Ovary (tissue), 9 donors: ENCODE measurements around the gene RTN1. TPM values are rescaled to one million over a fixed set of nuclear protein-coding genes. Genes with fewer than 3 reads are reported as not detected.

ENCODE experiments used
- DNase-seq, 5 donors: peaks; one replicate each; pipeline ENCODE4 v3.0.0-alpha.2; 2019 to 2020
- H3K27ac ChIP-seq, 2 donors: fragments of 200-600 bp; one replicate each; pipeline versions ENCODE4 v1.5.1 to v1.8.0; 2019 to 2022
- H3K27me3 ChIP-seq: fragments of 200-600 bp; one replicate; pipeline ENCODE4 v1.8.0; 2022
- H3K36me3 ChIP-seq: fragments of 200-600 bp; sonication (generic); one replicate; pipeline ENCODE4 v1.5.1; 2019
- H3K4me1 ChIP-seq: one replicate; pipeline ENCODE4 v1.8.1; 2013; ENCODE audit warnings: mild to moderate bottlenecking, moderate library complexity; ENCODE audit not compliant: insufficient read depth
- H3K4me3 ChIP-seq: fragments of 200-600 bp; sonication (generic); one replicate; pipeline ENCODE4 v1.5.1; 2017
- H3K9me3 ChIP-seq, 2 donors: fragments of 200-600 bp in 1 of 2; sonication (generic) in 1 of 2; one replicate each; pipeline versions ENCODE4 v1.5.1 to v1.8.1; 2013 to 2019; ENCODE audit warnings: mild to moderate bottlenecking in 1 of 2, moderate library complexity in 1 of 2
- EP300 ChIP-seq: sonication (generic); formaldehyde crosslinking; IDR thresholded peaks from one replicate; pipeline ENCODE4 v1.6.1; 2017; ENCODE audit warnings: antibody characterized with exemption
- POLR2A ChIP-seq: fragments of 450-650 bp; IDR thresholded peaks from one replicate; pipeline ENCODE4 v1.6.1; 2017; ENCODE audit warnings: antibody characterized with exemption, mild to moderate bottlenecking, moderate library complexity
- WGBS, 3 donors: extraction: QIAGEN DNeasy Blood & Tissue Kit in 1 of 3; methylation state at CpG; one replicate each; pipeline versions ENCODE4 v1.1.5 to v1.1.7; 2013 to 2017; 5-methylcytosine and 5-hydroxymethylcytosine counted together
- intact Hi-C, 4 donors: fragments of 100-400 bp; cut with DNase I; formaldehyde crosslinking; loops; one replicate each; pipeline versions ENCODE4 v1.11.0 to v1.15.1; 2022 to 2023
- polyA plus RNA-seq, 2 donors: library from polyadenylated mRNA; stranded (reverse); fragments of 200-250 nt in 1 of 2; fragments of 350-450 nt in 1 of 2; fragmentation: Illumina TruSeq in 1 of 2; extraction: RNeasy Lipid Tissue Mini Kit (QIAGEN cat#74804) in 1 of 2; gene quantifications; one replicate each; pipeline ENCODE4 v1.2.3, GENCODE V29; 2013 to 2014
- total RNA-seq, 7 donors: library from RNA; depleted of rRNA in 2 of 7; stranded (reverse); fragments of >200 nt in 2 of 7; fragmentation: NEBNext Ultra II Directional in 3 of 7; extraction: Animal tissue kit (Norgen Biotek cat#: 25700) in 3 of 7; gene quantifications; one replicate each; pipeline versions ENCODE4 v1.1.0 to v1.2.4, GENCODE V29; 2016 to 2023
- TF ChIP-seq, protein P1 (sequence below), 3 donors: fragments of 450-650 bp in 2 of 3; fragments of 200-600 bp in 1 of 3; IDR thresholded peaks; one replicate each; pipeline versions ENCODE4 v1.5.1 to v1.8.0; 2016 to 2022; ENCODE audit warnings: antibody characterized with exemption in 3 of 3, mild to moderate bottlenecking in 1 of 3
- donor health status: DM: no; HTN: no; CAD: no; lungs with moderate emphysema.
- donor health status: DM: no; HTN: no; CAD: no.
- donor health status: Bipolar disorder and iron deficiency.
- donor health status: DM: yes; HTN: yes; CAD: no.
- donor health status: DM: no; HTN: no; CAD: no.
- donor health status: DM: yes; HTN: yes; CAD: no.

RTN1 gene
- total and polyA plus RNA-seq, 9 donors = 0.51 to 10.2 (median 1.00) TPM

DNA sequence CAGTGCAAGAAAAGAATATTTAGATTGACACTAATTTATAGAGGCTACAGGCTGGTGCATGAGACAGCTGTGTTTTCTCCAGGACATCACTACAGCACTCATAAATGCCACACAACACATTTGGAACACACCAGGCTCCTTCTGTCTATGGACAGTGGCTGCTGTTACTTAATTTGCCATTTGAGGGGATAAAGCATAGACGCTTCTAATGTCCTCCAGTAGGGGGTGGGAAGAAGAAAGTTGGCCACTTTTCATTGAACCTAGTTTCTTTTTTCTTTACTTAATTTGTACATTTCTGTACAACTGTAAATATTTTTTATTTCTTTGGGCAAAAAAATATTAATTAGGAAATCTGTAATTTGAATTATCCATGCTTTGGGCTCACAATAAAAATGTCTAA is 12.4 kb upstream of the RTN1 start:
- no peak for DNase-seq
- Histone ChIP-seq H3K27me3 (no peaks in the 10 kb centered on the region), H3K9me3 (no peaks in the 10 kb centered on the region), H3K36me3 (no peaks in the 10 kb centered on the region), H3K27ac (no peak overlapping the region), H3K4me1 (no peaks in the 10 kb centered on the region), H3K4me3 (no peak overlapping the region)
- 11 to 36% (median 21%) methylated on average over 1 of the region's 1 CpG for WGBS, 3 donors
- TF ChIP-seq EP300 (no peak), POLR2A (no peak)
- TF ChIP-seq, protein P1, sequence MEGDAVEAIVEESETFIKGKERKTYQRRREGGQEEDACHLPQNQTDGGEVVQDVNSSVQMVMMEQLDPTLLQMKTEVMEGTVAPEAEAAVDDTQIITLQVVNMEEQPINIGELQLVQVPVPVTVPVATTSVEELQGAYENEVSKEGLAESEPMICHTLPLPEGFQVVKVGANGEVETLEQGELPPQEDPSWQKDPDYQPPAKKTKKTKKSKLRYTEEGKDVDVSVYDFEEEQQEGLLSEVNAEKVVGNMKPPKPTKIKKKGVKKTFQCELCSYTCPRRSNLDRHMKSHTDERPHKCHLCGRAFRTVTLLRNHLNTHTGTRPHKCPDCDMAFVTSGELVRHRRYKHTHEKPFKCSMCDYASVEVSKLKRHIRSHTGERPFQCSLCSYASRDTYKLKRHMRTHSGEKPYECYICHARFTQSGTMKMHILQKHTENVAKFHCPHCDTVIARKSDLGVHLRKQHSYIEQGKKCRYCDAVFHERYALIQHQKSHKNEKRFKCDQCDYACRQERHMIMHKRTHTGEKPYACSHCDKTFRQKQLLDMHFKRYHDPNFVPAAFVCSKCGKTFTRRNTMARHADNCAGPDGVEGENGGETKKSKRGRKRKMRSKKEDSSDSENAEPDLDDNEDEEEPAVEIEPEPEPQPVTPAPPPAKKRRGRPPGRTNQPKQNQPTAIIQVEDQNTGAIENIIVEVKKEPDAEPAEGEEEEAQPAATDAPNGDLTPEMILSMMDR (IDR thresholded peaks at IDR 0.05) = no peak
- intact Hi-C loops = no loop called here

DNA sequence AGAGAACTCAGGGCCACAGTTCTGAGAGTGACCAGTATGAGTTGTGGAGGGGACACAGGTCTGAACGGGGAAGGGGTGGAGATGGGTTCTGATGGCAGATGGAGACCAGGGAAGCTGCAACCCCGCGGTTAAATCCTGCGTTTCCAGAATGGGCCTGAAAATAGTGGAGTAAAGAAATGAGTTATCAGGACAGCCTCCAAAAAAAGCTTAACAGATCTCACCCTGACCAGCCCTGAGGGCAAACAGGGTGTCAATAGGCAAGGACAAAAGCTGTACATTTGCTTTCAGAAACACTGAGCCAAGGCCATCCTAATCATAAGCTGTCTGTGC is 555 bp upstream of the RTN1 start:
- intact Hi-C loops = no loop called here
- H3K4me3 ChIP-seq = no peak overlapping the region
- no peak for TF ChIP-seq EP300
- no peak for TF ChIP-seq POLR2A
- TF ChIP-seq, protein P1 (IDR thresholded peaks at IDR 0.05) = no peak
- no peak overlapping the region for H3K27ac ChIP-seq
- H3K36me3 ChIP-seq = no peaks in the 10 kb centered on the region
- WGBS, 3 donors = 1 to 3% (median 1%) methylated on average over 4 of the region's 4 CpGs
- peaks cover 2% of the 10 kb centered on the region for H3K4me1 ChIP-seq
- no peaks in the 10 kb centered on the region for H3K27me3 ChIP-seq
- DNase-seq = no peak
- H3K9me3 ChIP-seq = no peaks in the 10 kb centered on the region

DNA sequence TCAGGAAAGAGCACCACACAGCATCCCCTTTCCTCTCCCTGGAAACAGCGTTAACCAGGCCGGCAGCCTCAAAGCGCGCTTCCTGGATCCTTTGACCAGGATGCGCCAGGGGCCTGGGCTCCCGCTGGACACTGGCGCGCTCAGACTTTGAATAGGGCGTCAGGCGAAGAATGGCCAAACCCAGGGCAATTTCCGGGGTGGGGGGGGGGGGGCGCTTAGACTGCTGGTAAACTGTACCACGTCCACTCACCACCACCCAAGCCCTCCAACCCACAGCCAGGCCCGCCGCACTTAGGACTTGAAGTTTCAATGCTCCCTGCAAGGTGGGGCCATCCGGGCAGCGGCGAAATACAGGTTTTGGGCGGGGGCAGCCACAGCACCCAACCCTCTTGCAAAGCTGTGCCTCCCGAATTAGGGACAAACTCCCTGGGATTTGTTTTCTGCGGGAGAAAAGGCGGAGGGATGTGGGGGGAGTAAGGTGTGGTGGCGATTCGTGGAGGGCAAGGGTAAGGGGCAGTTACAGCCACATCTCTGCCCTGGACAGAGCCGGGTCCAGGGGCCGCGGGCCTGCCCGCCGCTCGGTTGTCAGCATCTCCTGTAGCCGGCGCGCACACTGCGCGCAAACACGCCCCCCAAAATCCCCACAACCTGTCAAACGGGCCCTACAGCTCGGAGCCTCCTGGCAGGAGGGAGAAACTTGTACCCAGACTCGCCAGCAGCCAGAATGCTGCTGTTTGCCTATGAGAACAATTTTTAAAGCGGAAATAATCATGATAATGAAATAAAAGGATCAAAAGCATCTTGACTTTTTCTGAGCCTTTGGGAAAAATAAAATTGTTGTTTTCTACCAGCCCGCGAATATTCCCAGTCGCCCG is 958 bp downstream of the RTN1 start:
- H3K4me3 ChIP-seq = no peak overlapping the region
- no peak overlapping the region for H3K27ac ChIP-seq
- peaks cover 2% of the 10 kb centered on the region for H3K4me1 ChIP-seq
- no peak for DNase-seq
- H3K9me3 ChIP-seq = no peaks in the 10 kb centered on the region
- intact Hi-C loops = no loop called here
- WGBS, 3 donors = 2 to 4% (median 2%) methylated on average over 40 to 44 of the region's 44 CpGs
- no peaks in the 10 kb centered on the region for H3K27me3 ChIP-seq
- TF ChIP-seq, protein P1 (IDR thresholded peaks at IDR 0.05) = no peak
- TF ChIP-seq POLR2A (no peak), EP300 (no peak)
- H3K36me3 ChIP-seq = no peaks in the 10 kb centered on the region

DNA sequence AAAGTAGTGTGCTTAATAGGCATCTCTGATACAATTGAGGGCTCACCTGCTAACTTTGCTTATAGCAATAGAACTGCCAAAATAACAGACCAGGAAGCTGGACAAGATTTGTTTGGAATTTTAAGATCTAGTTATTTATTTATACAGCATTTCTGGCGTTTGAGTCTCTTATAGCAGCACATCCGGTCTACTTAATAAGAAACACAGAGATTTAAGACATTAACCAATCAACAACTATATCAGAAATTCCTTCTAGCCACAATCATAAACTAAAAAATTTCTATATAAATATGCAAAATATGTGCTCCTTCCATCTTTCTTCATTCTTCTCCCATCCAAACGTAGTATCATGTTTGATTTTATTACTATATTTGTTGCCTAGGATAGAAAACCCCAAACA is 2.6 kb downstream of the RTN1 start:
- no peak for DNase-seq
- H3K36me3 ChIP-seq = no peaks in the 10 kb centered on the region
- H3K9me3 ChIP-seq = no peaks in the 10 kb centered on the region
- intact Hi-C loops = no loop called here
- H3K27ac ChIP-seq = no peak overlapping the region
- TF ChIP-seq, protein P1 (IDR thresholded peaks at IDR 0.05) = no peak
- TF ChIP-seq EP300 (no peak), POLR2A (no peak)
- H3K4me1 ChIP-seq = peaks cover 2% of the 10 kb centered on the region
- H3K4me3 ChIP-seq = no peak overlapping the region
- WGBS, 3 donors = 18 to 35% (median 21%) methylated on average over 3 of the region's 3 CpGs
- no peaks in the 10 kb centered on the region for H3K27me3 ChIP-seq
